NCI-H1930 (cell line): Measurements from ENCODE around the gene CORO2B.

ENCODE experiments used
- DNase-seq, 2 experiments: peaks; one replicate each; lab custom pipeline; 2025; lab: John Stamatoyannopoulos, UW

The CORO2B gene

GRCh38 chr15:68774521-68775235, 195.9 kb downstream of the CORO2B start:
- no peak for DNase-seq

- no peak for DNase-seq
These were observed 196.4 kb downstream of the CORO2B start for GRCh38 chr15:68775236-68775577.

- DNase-seq: no peak
These were observed 197.1 kb downstream of the CORO2B start for GRCh38 chr15:68775671-68776476.

- DNase-seq: no peak
These were observed 197.9 kb downstream of the CORO2B start for GRCh38 chr15:68776477-68777270.
